ENCODE measurements around the gene RAB11FIP3.

The RAB11FIP3 gene

DNA sequence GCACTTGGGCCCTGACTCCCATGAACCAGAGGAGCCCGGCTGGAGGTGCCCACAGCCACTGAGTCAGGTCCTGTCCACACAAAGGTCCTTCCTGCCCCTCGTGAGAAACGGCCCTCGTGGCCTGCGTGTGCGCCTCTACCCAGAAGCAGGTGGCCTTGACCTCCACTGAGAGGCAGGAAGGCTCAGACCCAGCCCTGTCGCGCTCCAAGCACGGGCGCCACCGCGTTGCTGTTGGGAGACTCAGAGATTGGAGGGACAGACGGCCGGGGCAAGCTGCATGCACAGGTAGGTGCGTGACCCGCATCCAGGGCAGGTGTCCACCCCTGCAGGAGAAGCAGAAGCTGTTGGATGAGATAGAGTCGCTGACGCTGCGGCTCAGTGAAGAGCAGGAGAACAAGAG lies 94.0 kb downstream of the RAB11FIP3 start:
- Histone ChIP-seq H3K36me3 (ENCODE audit: insufficient read depth, low read depth, low read length) (peaks cover 19% of the 10 kb centered on the region), H3K27ac (ENCODE audit: low read length) (no peak overlapping the region), H3K4me3 (ENCODE audit: low read length) (no peak overlapping the region), H3K9ac (ENCODE audit: low read depth, low read length) (no peak overlapping the region), H3K4me1 (ENCODE audit: insufficient read depth, low read length) (no peaks in the 10 kb centered on the region), H3K9me3 (ENCODE audit: insufficient read depth, low read depth, low read length) (no peaks in the 10 kb centered on the region), H3K27me3 (ENCODE audit: insufficient read depth, low read length) (no peaks in the 10 kb centered on the region)

DNA sequence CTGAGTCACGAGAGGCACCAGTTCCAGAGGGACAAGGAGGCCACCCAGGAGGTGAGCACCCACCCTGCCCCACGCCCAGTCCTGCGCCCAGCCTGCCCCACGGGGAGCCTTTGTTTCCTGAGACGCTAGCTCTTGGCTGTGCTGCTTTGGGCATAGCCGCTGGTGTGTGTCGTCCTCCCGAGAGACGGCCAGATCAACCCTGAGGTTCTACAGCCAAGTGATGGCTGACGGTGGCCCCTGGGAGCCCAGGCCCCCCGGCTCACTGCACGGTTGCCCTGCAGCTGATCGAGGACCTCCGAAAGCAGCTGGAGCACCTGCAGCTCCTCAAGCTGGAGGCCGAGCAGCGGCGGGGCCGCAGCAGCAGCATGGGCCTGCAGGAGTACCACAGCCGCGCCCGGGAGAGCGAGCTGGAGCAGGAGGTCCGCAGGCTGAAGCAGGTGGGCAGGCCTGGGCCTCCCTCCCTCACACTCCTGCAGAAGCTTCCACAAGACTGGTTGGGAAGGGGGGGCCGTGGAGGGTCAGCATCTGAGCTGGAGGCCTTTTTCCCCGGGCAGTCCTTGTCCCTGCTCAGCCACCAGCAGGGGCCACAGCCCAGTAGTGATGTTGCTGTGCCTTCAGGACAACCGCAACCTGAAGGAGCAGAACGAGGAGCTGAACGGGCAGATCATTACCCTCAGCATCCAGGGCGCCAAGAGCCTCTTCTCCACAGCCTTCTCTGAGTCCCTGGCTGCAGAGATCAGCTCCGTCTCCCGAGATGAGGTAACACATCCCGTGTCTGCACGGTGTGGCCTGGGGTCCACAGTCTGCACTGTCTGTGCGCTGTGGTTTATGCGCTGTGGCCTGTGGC lies 94.6 kb downstream of the RAB11FIP3 start:
- Histone ChIP-seq H3K36me3 (ENCODE audit: insufficient read depth, low read depth, low read length) (peaks cover 13% of the 10 kb centered on the region), H3K4me1 (ENCODE audit: insufficient read depth, low read length) (no peaks in the 10 kb centered on the region), H3K4me3 (ENCODE audit: low read length) (no peak overlapping the region), H3K27me3 (ENCODE audit: insufficient read depth, low read length) (no peaks in the 10 kb centered on the region), H3K9me3 (ENCODE audit: insufficient read depth, low read depth, low read length) (no peaks in the 10 kb centered on the region), H3K9ac (ENCODE audit: low read depth, low read length) (no peak overlapping the region), H3K27ac (ENCODE audit: low read length) (no peak overlapping the region)

DNA sequence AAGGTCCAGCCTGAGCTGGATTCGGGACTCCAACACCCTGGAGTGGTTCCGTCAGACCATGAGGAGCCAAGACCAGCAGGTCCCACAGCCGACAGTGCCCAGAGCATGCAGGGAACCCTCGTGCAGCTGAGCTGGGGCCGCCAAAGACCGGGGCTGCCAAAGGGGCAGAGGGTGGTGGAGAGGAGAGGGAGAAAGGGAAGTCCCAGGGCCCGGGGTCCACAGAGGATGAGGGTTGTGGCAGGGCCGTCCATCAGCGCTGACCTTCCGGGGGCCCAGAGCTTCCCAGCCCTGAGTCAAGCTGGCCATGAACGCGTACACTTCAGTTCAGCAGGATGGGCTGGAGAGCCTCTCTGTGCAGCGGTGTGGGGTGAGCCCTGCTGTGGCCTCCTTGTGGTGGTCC lies 95.4 kb downstream of the RAB11FIP3 start:
- Histone ChIP-seq H3K4me1 (ENCODE audit: insufficient read depth, low read length) (no peaks in the 10 kb centered on the region), H3K4me3 (ENCODE audit: low read length) (no peak overlapping the region), H3K27me3 (ENCODE audit: insufficient read depth, low read length) (no peaks in the 10 kb centered on the region), H3K36me3 (ENCODE audit: insufficient read depth, low read depth, low read length) (peaks cover 6% of the 10 kb centered on the region), H3K9ac (ENCODE audit: low read depth, low read length) (no peak overlapping the region), H3K9me3 (ENCODE audit: insufficient read depth, low read depth, low read length) (no peaks in the 10 kb centered on the region), H3K27ac (ENCODE audit: low read length) (no peak overlapping the region)

DNA sequence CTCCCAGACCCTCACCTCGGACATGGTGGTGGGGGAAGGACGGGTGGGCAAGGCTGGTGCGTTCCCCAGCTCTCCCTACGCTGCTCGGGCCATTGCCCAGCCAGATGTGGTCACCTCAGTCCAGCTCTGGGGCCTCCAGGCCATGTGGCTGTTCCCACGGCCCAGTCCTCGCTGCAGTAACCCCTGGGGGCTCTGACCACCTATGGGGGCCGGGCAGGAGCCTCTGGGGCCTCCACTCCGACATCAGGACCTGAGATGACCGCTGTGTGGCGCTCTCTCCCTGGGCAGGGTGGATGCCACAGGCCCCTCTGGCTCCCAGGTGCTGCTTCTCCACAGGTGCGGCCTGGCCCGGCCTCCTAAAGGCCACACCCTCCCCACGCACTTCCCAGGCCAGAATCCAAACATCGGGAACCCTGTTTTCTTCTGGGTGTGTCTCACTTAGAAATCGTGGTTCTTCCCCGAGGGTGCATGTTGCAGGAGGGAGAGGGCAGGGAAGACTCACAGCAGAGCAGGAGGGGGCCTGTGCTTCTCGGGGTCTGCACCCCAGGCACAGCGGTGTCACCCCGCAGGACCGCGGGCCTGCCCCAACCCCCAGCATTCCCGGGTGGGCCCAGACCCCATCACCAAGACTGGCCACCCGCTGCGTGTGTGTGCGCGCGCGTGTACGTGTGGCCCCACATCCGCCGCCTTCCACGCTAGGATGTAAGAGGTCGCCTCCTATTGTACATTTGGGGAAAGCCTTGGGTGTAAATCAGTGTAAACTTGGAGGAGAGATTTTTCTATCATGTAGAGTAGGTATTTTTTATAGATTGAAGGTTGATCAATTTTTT lies 96.1 kb downstream of the RAB11FIP3 start:
- H3K27me3 ChIP-seq (ENCODE audit: insufficient read depth, low read length), result no peaks in the 10 kb centered on the region
- no peaks in the 10 kb centered on the region for H3K9me3 ChIP-seq (ENCODE audit: insufficient read depth, low read depth, low read length)
- H3K4me3 ChIP-seq (ENCODE audit: low read length), result no peak overlapping the region
- H3K9ac ChIP-seq (ENCODE audit: low read depth, low read length), result no peak overlapping the region
- no peaks in the 10 kb centered on the region for H3K4me1 ChIP-seq (ENCODE audit: insufficient read depth, low read length)
- no peak overlapping the region for H3K27ac ChIP-seq (ENCODE audit: low read length)
- peaks cover 6% of the 10 kb centered on the region for H3K36me3 ChIP-seq (ENCODE audit: insufficient read depth, low read depth, low read length)

DNA sequence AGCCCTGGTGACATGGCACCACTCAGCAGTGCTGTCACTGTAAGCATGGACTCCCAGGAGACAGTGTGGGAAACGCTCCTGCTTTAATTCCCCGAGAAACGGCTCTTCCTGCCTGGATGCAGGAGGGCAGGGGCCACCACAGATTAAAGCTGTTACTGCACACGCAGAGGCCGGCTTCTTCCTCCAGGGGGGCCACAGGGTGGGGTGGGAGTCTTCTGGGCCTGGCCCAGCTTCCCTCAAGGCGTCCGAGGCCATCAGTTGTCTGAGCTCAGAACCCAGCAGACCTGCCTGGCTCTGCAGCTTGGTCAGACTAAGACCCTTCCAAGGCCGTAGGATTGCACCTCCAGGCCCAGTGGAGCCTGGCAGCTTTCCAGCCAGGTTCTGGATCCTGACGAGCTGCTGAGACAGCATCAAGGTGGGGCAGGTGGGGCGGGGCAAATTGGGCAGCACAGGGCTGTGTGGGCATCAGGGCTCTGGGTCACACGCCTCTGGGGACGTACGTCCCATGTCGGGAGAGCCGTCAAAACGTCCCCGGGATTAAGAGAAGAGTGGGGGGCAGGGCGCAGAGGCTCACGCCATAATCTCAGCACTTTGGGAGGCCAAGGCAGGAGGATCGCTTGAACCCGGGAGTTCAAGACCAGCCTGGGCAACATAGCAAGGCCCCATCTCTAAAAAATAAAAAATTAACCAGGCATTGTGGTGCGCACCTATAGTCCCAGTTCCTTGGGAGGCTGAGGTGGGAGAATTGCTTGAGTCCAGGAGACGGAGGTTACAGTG lies 97.1 kb downstream of the RAB11FIP3 start:
- H3K27ac ChIP-seq (ENCODE audit: low read length), result no peak overlapping the region
- H3K4me3 ChIP-seq (ENCODE audit: low read length), result no peak overlapping the region
- no peak overlapping the region for H3K9ac ChIP-seq (ENCODE audit: low read depth, low read length)
- no peaks in the 10 kb centered on the region for H3K4me1 ChIP-seq (ENCODE audit: insufficient read depth, low read length)
- no peaks in the 10 kb centered on the region for H3K27me3 ChIP-seq (ENCODE audit: insufficient read depth, low read length)
- peaks cover 6% of the 10 kb centered on the region for H3K36me3 ChIP-seq (ENCODE audit: insufficient read depth, low read depth, low read length)
- H3K9me3 ChIP-seq (ENCODE audit: insufficient read depth, low read depth, low read length), result no peaks in the 10 kb centered on the region

DNA sequence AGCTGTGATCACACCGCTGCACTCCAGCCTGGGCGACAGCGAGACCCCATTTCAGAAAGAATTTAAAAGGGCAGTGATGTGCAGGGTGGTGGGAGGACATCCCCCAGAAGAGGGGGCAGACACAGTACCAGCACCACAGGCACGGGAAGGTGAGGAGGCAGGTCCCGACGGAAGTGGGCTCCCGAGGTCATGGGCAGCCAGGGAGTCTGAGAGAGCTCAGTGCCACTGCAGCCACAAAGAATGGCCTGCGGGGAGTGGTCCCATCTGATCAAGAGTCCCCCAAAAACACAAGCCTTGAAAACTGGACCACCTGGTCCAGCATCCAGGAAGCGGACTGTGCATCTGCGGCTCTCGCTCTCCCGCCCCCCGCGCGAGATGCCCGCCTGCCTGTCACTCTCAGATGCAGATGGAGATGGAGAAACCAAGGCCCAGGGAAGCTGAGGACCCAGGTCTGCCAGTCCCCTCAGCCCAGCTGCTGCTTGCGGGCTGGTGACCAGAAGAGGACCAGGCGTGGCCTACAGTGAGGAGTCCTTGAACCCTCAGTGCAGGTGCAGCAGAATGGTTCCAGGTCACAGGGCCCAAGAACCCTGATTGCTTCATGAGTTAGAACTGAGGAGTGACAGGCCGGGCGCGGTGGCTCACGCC lies 97.8 kb downstream of the RAB11FIP3 start:
- Histone ChIP-seq H3K36me3 (ENCODE audit: insufficient read depth, low read depth, low read length) (peaks cover 6% of the 10 kb centered on the region), H3K9me3 (ENCODE audit: insufficient read depth, low read depth, low read length) (no peaks in the 10 kb centered on the region), H3K9ac (ENCODE audit: low read depth, low read length) (no peak overlapping the region)

DNA sequence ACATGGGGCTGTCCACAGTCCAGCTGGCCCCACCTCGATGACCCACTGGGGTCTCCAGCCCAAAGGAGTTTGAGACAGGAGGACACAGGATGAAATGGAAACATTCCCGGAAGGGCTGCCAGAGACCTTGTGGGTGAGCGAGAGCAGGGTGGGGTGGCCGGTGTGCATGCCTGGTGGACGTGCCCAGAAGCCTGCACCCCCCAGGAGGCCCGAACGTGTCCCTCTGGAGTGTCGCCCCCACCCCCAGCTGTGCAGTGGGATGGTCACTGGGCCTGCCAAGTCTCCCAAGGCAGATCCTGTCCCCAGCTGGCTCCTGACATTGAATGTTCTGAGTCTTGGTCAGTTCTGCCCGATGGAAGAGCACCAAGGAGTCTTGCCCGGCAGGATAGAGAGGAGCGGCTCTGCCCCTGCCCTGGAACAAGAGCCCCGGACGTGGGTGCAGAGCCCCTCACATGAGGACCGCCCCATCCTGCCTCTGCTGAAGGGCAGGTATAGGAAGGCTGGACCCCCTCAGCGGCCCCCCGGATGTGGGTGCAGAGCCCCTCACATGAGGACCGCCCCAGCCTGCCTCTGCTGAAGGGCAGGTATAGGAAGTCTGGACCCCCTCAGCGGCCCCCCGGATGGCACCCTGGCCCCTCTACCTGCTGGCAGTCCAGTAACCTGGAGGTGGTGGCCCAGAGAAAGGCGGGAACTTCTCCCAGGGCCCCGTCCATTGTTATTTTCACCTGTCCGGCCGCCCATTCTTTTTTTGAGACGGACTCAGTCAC lies 99.0 kb downstream of the RAB11FIP3 start:
- H3K27me3 ChIP-seq (ENCODE audit: insufficient read depth, low read length), result no peaks in the 10 kb centered on the region
- H3K4me3 ChIP-seq (ENCODE audit: low read length), result no peak overlapping the region
- H3K4me1 ChIP-seq (ENCODE audit: insufficient read depth, low read length), result peaks cover 6% of the 10 kb centered on the region; the same call in 1 of the 2 replicates
- no peak overlapping the region for H3K9ac ChIP-seq (ENCODE audit: low read depth, low read length)
- no peak overlapping the region for H3K27ac ChIP-seq (ENCODE audit: low read length)
- H3K9me3 ChIP-seq (ENCODE audit: insufficient read depth, low read depth, low read length), result no peaks in the 10 kb centered on the region
- H3K36me3 ChIP-seq (ENCODE audit: insufficient read depth, low read depth, low read length), result peaks cover 6% of the 10 kb centered on the region

More for the DNA sequence above, 97.8 kb downstream of the RAB11FIP3 start:
- no peak overlapping the region for H3K4me3 ChIP-seq (ENCODE audit: low read length)
- H3K4me1 ChIP-seq (ENCODE audit: insufficient read depth, low read length), result no peaks in the 10 kb centered on the region; the same call in 1 of the 2 replicates
- H3K27ac ChIP-seq (ENCODE audit: low read length), result no peak overlapping the region
- H3K27me3 ChIP-seq (ENCODE audit: insufficient read depth, low read length), result no peaks in the 10 kb centered on the region

DNA sequence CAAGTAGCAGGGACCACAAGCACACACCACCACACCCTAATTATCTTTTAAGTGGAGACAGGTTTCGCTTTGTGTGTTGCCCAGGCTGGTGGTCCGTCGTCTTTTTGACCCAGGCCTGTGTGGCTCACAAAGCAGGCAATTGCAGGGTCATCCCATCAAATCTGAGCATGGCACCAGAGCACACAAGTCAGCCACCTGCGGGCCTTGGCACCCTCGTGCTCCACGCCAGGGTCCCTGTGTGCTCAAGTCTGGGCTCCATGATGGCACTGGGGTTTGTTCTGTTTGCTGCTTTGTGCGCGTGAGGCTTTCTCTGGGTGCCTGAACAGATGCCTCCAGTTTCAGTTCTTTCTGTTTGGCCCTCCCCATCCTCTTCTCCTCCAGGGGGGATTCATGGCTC lies 99.7 kb downstream of the RAB11FIP3 start:
- H3K36me3 ChIP-seq (ENCODE audit: insufficient read depth, low read depth, low read length), result peaks cover 6% of the 10 kb centered on the region
- no peaks in the 10 kb centered on the region for H3K27me3 ChIP-seq (ENCODE audit: insufficient read depth, low read length)
- H3K4me3 ChIP-seq (ENCODE audit: low read length), result no peak overlapping the region
- no peak overlapping the region for H3K27ac ChIP-seq (ENCODE audit: low read length)
- H3K4me1 ChIP-seq (ENCODE audit: insufficient read depth, low read length), result peaks cover 6% of the 10 kb centered on the region; the same call in 1 of the 2 replicates
- H3K9me3 ChIP-seq (ENCODE audit: insufficient read depth, low read depth, low read length), result no peaks in the 10 kb centered on the region
- no peak overlapping the region for H3K9ac ChIP-seq (ENCODE audit: low read depth, low read length)

DNA sequence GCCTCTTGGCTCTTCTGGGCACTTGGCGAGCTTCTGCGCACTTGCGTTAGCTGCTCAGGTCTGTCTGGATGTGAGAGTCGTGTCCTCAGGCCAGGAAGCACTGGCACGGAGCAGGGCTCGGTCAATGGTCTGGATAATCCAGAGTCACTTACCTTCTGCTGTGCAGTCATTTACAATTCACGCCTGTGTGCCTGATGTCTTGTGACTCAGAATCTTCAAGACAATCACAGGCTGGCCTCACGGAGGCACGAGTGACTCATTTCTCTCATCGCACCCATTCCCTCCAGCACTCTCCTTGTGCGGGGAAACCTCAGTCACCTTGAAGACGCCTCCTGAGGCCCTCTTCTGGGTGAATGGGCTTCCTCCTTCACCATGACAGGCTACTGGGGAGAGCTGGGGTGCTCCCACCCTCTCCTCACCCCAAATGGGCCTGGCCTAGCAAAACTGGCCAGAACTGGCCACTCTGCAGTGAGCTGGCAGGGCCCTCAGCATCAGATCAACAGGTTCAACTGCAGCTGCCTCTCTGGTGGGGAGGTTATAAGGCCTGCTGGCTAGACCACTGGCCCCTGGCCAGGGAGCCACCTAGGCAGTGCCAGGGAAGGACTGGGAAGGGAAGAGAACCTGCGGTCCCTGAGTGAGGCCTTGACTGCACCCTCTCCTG lies 100.2 kb downstream of the RAB11FIP3 start:
- H3K27ac ChIP-seq (ENCODE audit: low read length), result no peak overlapping the region
- no peaks in the 10 kb centered on the region for H3K27me3 ChIP-seq (ENCODE audit: insufficient read depth, low read length)
- H3K9ac ChIP-seq (ENCODE audit: low read depth, low read length), result no peak overlapping the region; the same call in 1 of the 2 replicates
- H3K4me3 ChIP-seq (ENCODE audit: low read length), result peak overlapping the region; percentile 88; the same call in 1 of the 2 replicates
- H3K9me3 ChIP-seq (ENCODE audit: insufficient read depth, low read depth, low read length), result no peaks in the 10 kb centered on the region
- peaks cover 6% of the 10 kb centered on the region; the same call in 1 of the 2 replicates for H3K4me1 ChIP-seq (ENCODE audit: insufficient read depth, low read length)
- peaks cover 1% of the 10 kb centered on the region for H3K36me3 ChIP-seq (ENCODE audit: insufficient read depth, low read depth, low read length)
